ENCODE results near the gene PRKD2.

The PRKD2 gene

DNA sequence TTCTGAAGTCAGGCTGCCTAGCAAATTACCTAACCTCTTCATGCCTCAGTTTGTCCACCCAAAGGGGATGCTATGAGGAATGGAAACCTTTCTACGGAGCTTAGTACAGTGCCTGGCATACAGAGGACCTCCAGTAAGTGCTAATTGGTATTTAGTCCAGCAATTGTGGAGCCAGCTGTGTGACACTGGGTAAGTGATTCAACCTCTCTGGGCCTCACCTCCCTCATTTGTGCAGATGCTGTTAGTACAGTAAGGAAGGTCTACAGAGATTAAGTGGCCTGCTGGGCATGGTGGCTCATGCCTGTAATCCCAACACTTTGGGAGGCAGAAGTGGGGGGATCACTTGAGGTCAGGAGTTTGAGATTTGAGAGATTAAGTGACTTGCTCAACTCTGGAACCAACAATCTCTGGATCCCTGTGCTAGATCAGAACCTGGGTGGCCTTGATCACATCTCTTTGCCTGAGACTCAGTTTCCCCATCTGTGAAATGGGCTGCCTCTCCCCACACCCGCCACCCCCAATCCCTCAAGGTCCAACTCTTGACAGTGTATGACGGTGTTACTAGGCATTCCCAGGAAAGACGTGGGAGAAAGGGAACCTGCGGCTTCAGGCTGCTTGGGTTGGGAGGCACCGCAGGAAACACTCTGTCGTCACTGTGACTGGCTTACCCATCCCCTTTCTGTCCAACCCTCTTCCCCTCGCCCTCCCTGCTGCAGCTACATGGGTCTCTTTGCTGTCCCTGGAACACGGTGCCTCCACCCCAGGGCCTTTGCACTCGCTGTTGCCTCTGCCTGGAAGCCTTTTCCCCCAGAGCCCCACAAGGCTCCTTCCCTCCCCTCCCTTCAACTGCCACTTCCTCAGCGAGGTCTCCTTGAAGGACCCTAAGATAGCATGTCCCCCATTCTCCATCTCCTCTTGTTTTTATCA is 18.3 kb downstream of the PRKD2 start:
- no peak for DNase-seq

DNA sequence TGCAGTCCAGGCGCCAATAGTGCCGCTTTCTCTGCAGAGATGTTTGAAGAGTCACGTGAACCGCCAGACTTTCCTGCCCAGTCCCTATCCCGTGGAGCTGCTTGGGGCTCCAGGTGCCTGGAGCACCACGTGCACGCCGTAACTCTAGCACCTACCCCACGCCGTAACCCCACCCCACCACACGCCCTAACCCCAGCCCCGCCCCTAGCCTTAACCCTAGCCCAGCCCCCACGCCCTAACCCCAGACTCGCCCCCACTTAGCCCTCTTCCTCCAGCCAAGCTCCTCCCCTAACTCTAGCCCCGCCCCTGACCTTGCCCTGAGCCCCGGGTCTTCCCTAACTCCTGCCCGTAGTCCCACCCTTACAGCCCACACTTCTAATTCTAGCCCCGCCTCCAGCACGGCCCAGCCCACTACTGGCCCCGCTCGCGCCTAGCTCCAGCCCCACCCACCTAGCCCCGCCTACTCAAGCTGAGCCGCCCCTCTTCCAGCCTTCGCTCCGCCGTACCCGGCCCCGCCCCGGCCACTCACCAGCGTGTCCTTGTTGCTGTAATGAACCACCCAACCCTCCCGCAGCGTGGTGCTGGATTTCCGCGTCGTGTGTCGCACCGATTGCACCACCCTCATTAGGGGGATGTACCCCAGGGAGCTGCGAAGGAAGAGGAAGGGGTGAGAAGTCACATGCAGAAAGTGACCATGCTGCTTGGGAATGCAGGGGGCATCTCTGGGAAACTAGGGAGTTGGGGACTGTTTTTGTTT is 19.5 kb downstream of the PRKD2 start:
- no peak for DNase-seq

DNA sequence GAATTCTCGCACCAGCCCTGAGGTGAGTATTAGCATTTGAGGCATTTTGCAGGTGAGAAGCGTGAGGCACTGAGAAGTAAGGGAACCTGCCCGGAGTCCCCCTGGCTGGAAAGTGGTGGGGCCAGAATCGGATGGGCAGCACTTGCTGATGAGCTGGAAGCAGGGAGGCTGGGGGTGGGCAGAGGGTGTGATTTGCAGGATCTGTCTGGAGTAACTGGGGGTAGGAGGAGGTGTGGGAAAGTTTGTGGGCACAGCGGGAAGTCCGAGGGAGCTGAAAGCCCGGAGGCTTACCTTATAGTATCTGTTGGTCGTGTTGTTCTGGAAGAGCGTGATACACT is 20.1 kb downstream of the PRKD2 start:
- no peak for DNase-seq

DNA sequence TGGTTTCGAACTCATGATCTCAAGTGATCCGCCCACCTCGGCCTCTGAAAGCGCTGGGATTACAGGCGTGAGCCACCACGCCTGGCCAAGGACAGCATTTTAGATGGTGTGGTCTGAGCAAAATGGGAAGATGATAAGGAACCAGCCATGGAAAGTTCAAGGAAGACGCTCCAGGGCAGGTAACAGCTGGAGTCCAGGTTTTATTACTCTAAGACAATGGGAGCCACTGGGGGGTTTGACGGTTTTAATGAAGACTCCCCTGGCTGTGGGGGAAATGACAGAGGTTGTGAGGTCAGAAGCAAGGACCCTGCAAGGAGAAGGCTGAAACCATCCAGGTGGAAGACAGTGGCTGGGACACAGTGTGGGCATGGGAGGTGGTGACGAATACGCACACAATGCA is 20.9 kb downstream of the PRKD2 start:
- no peak for DNase-seq

DNA sequence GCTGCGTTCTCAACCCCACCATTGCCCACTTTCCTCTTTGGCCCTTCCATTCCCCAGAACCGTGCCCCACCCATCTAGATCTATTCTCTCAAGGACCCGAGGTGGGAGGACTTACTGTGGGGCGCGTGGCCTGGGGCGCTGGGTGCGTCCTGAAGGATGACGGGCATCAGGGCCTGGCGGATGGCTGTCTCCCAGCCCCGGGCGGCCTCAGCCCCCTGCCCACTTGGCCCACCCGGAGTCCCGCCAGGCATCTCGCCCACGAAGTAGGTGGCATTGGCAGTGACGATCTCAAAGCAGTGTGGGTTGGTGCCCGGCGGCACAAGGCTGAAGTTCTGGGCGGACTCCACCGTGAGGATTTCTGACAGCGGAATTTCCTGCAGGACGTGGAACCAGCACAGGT is 23.2 kb downstream of the PRKD2 start:
- no peak for DNase-seq

DNA sequence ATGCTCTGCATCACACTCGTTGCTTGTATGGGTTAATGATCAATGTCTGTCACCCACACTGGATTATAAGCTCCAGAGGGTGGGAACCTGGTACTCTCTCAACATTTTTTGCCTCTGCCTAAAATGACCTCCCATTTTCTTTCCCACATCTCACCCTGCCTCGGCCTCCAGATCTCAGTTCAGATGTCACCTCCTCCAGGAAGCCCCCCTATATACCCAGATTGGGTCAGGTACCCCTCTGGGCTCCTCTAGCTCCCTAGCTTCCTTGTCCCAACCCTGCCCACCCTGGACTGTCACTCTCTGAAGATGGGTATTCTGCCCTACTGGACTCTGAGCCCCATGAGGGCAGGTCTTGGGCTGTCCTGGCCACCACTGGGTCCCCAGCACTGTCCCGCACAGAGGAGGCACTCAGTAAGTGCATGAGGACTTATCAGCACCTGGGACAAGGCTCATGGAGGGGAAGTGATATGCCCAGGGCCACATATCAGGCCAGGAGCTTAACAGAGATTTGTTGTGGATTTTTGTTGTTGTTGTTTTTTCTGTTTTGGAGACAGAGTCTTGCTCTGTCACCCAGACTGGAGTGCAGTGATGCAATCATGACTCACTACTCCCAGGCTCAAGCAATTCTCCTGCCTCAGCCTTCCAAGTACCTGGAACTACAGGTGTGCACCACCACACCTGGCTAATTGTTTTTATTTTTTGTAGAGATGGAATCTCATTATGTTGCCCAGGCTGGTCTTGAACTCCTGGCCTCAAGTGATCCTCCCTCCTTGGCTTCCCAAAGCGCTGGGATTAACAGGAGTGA is 23.8 kb downstream of the PRKD2 start:
- no peak for DNase-seq

DNA sequence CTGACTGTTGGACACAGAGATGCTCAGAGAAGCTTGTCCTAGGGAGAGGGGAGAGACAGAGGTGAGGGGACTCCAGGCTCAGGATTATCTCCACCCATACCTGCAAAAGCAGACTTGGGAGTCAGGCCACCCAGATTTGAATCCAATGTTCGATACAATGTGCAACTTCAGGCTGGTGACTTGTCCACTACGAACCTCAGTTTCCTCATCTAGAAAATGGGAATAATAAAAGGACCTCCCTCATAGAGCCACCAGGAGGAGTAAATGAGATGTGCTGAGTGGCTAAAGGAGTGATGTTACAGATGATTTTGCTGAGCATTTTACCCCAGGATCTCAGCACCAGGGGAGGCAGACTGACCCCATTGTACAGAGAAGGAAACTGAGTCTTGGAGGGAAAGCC is 25.0 kb downstream of the PRKD2 start:
- DNase-seq = no peak

DNA sequence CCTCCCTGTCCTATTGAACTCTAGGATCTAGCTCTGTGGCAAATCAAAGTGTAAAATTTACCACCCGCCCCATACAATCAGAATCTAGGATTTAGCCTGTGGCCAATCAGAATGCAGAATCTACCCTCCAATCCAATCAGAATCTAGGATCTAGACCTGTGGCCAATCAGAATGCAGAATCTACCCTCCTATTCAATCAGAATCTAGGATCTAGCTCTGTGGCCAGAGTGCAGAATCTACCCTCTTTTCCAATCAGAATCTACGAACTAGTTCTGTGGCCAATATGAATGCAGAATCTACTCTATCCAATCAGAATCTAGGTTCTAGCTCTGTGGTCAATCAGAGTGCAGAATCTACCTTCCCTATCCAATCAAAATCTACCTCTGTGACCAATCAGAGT is 25.8 kb downstream of the PRKD2 start:
- DNase-seq = no peak

DNA sequence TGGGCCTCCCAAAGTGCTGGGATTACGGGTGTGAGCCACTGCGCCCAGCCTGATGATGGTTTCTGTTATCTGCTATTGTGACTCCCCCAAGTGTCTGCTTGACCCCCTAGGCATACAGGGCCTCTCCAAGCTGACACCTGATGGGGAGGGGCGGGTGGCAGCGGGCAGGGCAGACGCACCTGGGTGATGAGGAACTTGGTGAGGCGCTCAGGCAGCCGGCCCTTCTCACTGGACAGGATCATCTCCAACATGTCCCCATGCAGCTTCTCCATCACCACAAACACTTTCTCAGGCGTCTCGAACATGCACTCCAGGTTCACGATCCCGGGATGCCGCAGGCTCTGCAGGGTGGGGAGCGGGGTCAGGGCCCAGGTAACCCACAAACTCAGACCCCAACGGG is 27.6 kb downstream of the PRKD2 start:
- no peak for DNase-seq

DNA sequence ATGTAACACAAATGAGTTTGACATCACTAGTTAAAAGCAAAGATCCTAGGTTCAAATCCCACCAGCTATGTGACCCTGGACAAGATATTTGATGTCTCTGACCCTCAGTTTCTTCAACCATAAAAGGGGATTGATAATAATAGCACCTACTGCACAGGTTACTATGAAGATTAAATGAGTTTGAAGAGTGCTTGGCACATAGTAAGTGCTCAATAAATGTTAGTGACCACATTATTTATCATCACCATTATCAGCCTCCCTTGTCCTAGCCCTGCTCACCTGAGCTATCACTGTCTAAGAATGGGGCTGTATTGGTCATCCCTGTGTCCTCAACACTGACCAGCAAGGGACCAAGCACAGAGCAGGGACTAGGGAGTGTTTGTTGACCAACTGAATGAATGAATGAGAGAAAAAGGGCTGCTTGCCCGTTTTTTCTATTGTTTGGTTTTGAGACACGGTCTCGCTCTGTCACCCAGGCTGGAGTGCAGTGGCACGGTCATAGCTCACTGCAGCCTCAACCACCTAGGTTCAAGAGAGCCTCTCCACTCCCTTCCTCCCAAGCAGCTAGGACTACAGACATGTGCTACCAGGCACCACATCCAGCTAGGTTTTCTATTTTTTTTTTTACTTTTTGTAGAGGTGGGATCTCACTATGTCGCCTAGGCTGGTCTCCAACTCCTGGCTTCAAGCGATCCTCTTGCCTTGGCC is 29.3 kb downstream of the PRKD2 start:
- no peak for DNase-seq

DNA sequence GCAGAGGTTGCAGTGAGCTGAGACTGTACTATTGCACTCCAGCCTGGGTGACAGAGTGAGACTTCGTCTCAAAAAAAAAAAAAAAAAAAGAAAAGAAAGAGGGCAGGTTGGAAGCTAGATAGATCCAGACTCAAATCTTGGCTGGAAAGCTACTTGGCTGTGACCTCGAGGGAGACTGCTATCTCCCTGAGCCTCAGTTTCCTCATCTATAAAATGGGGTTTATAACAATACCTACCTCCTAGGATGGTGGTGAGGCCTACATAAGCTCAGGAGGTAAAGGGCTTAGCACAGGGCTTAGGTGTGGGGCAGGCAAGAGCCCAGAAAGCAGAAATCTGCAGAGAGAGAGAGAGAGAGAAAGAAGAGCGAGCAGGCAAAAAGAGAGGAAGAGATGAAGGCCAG is 31.7 kb downstream of the PRKD2 start:
- DNase-seq = no peak

DNA sequence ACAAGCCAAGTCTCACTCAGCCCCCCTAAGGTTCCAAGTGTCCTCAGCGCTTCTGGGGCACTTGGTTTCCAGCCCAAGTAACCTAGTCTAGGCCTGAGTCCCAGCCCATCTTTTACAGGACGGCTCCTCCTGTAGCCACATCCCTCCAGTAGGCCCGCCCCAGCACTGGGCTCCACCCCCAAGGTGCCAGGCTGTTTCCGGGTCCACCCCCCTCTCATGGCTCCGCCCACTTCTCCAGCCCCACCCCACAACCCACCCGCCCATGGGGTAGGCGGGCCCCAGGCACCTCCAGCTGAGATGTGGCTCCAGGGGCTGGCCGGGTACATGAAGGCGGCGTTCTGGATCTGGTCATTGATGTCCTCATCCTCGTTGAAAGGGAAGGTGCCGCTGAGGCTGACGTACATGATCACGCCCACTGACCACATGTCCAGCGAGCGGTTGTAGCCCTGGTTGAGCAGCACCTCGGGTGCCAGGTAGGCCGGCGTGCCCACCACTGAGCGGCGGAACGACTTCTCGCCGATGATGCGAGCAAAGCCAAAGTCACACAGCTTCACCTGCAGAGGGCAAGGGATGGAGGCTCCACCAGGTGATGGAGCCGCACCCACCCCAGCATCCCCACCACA is 38.7 kb downstream of the PRKD2 start:
- no peak for DNase-seq

DNA sequence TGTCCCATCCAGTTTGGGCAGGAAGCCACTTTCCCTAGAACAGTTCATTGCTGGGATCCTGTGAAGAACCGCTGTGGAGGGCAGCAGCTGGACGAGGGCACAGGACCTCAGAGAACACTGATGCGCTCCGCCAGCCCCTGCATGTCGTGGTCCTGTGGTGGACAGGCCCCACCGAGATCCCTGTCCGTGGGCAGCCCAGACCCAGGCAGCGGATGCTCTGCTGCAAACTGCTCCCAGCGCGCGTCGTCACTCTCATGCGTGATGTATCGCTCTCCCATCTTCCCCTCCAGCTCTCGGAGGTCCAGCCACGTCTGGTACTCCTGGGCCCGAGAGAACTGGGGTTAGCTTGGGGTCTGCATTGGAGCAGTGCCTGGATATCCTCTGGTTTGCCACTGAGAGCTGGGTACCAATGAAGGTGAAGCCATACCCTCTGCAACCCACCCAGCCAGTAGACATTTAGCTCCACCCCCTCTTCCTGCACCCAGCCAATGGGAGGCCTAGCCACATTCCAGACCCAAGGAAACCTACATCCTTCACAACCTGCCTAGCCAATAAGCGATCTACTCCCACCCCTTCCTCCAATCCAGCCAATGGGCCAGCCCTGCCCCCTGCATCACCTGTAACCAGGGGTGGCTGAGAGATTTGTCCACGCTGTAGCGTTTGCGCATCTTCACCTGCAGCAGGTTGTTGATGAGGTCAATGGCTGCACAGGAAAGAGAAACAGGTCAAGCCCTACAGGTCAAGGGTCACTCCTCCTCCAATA is 42.3 kb downstream of the PRKD2 start:
- DNase-seq = no peak

DNA sequence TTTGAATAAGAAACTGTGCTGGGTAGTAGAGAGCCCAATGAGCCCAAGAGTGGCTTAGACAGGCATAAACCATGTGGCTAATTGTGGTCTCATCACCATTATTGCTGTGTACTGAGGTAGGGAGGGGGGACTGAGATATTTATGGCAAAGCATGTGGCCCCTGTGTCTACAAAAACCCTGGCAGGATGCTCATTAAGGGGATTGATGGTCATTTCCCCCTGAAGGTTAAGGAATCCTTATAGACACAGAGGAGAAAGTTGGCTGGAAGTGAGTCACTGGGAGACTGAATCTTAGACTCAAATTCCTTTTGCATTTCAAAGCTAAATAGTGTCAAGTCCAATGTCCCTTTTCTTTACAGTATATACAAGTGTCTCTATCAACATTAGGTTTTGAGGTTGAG is 46.1 kb downstream of the PRKD2 start:
- DNase-seq = no peak

DNA sequence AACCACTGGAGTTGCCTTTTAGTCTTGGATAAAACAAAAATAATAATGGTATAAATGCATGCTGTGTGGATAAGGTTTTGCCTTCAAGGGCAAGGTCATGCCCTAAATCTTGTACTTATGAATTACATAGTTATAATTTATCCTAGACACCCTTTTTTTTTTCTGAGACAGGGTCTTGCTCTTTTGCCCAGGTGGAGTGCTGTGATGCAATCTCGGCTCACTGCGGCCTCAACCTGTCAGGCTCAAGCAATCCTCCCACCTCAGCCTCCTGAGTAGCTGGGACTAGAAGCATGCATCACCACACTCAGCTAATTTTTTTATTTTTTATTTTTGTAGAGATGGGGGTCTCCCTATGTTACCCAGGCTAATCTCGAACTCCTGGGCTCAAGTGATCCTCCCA is 48.3 kb downstream of the PRKD2 start:
- no peak for DNase-seq

DNA sequence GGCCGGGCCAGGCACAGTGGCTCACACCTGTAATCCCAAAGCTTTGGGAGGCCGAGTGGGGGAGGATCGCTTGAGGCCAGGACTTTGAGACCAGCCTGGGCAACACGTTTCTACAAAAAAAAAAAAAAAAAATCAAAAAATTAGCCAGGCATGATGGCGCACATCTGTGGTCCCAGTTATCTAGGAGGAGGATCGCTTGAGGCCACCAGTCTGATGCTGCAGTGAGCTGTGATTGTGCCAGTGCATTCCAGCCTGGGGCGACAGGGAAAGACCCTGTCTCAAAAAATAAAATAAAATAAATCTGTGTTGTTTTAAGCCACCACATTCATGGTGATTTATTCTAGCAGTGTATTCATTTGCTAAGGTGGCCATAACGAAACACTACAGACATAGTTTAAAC is 51.8 kb downstream of the PRKD2 start:
- DNase-seq = no peak

DNA sequence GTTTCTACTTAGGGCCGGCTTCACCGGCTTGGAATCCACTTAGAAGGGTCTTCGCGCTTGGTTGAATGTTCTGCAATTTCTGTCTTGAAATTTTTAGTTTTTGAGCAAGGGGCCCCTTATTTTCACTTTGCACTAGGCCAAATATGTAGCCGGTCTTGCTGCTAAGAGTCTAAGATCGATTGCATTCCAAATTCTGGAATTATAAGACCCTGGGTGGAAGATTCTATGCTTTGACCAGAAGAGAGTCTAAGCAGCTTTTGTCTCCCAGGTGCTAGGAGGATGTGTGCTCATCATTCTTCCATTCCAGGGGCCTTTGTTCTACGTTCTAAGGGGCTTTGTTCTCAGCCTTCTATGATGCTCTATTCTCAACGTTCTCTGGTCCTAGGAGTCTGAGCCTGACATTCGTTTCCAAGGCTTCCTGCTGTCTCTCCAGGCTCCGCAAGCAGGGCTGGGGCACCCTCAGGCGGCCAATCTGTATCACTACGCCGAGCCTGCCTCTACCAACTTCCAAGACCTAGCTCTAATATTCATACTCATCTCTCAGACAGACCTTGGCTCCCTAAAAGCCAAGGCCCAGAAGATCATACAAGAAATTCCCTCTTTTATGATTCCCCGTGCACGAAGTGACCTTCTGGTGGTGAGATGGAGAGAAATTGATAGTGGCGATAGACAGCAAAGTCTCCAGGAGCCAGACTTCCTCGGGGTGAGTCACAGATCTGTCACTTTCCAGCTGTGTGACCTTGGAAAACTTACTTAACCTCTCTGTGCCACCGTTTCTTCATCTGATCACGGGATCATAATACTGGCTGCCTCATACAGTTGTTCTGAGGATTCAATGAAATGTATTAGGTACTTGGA is 55.0 kb downstream of the PRKD2 start:
- DNase-seq = peak; percentile 65

DNA sequence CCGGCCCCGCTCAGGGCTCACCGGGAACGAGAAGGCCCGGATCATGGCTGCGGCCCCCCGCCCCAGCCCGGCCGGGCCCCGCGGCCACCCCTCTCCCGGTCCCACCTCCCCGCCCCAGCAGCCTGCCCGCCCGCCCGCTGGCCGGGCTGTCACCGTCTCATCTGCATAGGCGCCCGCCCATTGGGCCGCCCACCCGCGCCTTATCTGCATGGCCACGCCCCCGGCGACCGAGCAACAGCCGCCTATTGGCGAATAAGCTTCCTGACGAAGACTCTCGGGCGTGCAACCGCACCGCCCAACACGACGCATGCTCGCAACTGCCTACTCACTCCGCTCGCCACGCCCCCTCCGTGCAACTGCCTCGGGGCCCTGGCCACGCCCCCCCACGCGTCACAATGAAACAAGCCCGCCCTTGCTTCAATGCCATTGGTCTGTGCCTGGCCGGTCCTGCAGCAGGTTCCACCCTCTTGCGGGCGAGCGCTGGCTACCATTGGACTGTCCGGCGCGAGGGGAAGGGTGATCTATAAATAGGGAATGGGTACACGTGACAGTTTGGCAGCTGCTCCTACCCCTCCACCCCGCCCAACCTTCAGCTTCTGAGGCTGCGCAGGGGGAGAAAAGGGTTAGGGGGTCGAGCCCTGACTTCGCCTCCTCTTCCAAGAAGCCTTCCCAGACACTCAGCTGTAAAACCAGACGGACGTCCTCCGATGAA is 55.7 kb downstream of the PRKD2 start, which contains the start of gene DACT3:
DACT3 (minus strand) TSS at position 163 of the 712 bp plus-strand sequence; CDS start at position 45, 118 bp downstream.
- DNase-seq = peak; percentile 99

DNA sequence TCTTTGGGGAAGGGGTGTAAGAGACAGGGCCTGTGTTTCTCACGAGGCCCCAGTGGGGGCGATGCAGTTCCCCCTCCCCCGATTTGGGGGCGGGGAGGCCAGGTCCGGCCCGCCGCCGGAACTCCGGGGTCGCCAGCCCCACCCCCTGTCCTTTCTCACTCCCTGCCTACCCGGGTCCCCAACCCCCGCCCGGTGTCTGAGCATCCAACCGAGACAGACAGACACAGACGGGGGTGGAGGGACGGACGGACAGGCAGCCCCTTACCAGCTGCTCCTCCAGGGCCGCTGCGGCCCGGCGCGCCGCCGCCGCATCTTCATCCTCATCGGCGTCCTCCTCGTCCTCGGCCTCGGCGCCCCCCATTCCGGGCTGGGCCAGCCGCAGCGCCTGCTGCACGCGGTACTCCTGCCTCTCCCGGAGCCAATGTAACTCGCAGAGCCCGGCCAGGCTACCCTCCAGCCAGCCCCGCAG is 56.3 kb downstream of the PRKD2 start:
- DNase-seq = no peak

All from NCI-H1436 treated with DMSO at 0.1 percent for 48 hours (cell line).